ENCODE data around the gene LAMC3. TPM values are rescaled to one million over a fixed set of nuclear protein-coding genes. Genes with fewer than 3 reads are reported as not detected.

LAMC3 gene
- total and polyA plus RNA-seq, 9 of the 15 experiments (the other 6 are each of a cell fraction or from before 2014, with no cell fraction given) = 0.10 TPM; not detected in 8

DNA sequence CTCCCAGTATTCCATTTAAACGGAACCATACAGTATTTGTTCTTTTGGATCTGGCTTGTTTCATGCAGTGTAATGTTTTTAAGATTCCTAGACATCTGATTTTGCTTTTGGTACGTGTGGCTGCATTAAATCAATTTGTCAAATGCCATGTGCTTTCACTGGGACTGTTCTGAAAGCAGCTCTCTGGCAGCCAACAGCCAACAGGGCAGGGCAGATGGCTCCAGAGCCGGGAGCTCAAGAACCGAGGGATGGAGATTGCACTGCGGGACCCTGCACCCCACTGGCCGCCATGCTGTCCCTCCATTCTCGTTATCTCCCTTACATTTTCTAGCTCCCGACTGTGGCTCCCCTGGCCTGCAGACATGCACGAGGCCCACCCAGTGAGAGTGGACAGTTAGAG, 54.0 kb downstream of the LAMC3 start:
- H2AFZ ChIP-seq (ENCODE audit: low read depth, low read length) = no peak overlapping the region
- FAIRE-seq = no peak

More for the DNA sequence above, 54.0 kb downstream of the LAMC3 start:
- in situ Hi-C loops (cut with MboI) = no loop called here
- no peak overlapping the region for H3K4me2 ChIP-seq (ENCODE audit: insufficient read depth, low read length)
- H3K9me3 ChIP-seq (replicated peaks; ENCODE audit: control insufficient read depth, insufficient read depth, low read depth, low read length) = no peaks in the 10 kb centered on the region
- H3K27ac ChIP-seq (ENCODE audit: extremely low read depth, low read depth, low read length) = no peak overlapping the region
- H4K20me1 ChIP-seq (replicated peaks; ENCODE audit: control insufficient read depth, insufficient read depth, low read length) = peaks cover 45% of the 10 kb centered on the region
- no peak overlapping the region for H3K4me3 ChIP-seq
- POLR2A ChIA-PET = interaction anchor here (0.6 to 99.3 kb wide), 8 partner anchors 6 to 217 kb away, joined by 3 to 3336 read pairs (median 4); partner anchors contain the start of genes AIF1L and NUP214
- 2% methylated on average over 9 of the region's 9 CpGs for WGBS (ENCODE audit: insufficient coverage, low coverage, missing lambda C conversion rate)
- H3K9me1 ChIP-seq (ENCODE audit: control insufficient read depth, insufficient read depth, low read length) = peaks cover 3% of the 10 kb centered on the region
- no TSS peak for BruUV-seq (replicated peaks)
- H3K27me3 ChIP-seq (ENCODE audit: control insufficient read depth in 2 of 2, insufficient read depth in 2 of 2, low read length in 2 of 2) = peaks cover 71 to 86% of the 10 kb centered on the region in 2 experiments
- ATAC-seq = peak; percentile 0
- H3K9ac ChIP-seq (ENCODE audit: insufficient read depth in 1 of 2, low read depth in 2 of 2, low read length in 2 of 2) = peak overlapping the region in 1 of 2 experiments; percentile 11; a peak in 2 of 4 replicates
- H3K4me1 ChIP-seq (replicated peaks in 1 of 2; ENCODE audit: control insufficient read depth in 2 of 2, insufficient read depth in 2 of 2, low read length in 2 of 2) = peaks cover 0 to 28% of the 10 kb centered on the region in 2 experiments; a peak in 2 of 5 replicates
- no peaks in the 10 kb centered on the region for H3K36me3 ChIP-seq (ENCODE audit: control insufficient read depth, insufficient read depth, low read length)
- CTCF ChIA-PET (ENCODE audit: low intra/inter-chr PET ratio) = interaction anchor here (1.0 kb wide), 1 partner anchor 8 kb away, joined by 3 read pairs; no protein-coding TSS in a partner anchor
- H3K79me2 ChIP-seq (ENCODE audit: control insufficient read depth, insufficient read depth, low read length) = no peaks in the 10 kb centered on the region
- intact Hi-C loops (cut with micrococcal nuclease) = no loop called here
- TF ChIP-seq, protein P1, sequence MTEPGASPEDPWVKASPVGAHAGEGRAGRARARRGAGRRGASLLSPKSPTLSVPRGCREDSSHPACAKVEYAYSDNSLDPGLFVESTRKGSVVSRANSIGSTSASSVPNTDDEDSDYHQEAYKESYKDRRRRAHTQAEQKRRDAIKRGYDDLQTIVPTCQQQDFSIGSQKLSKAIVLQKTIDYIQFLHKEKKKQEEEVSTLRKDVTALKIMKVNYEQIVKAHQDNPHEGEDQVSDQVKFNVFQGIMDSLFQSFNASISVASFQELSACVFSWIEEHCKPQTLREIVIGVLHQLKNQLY (CRISPR knock-in tag; conservative IDR thresholded peaks at IDR 0.05) = 0 out of 4 replicates have a peak, but pooled peaks of 1 of the 2 experiments have one; percentile 14
- TF ChIP-seq, protein P2, sequence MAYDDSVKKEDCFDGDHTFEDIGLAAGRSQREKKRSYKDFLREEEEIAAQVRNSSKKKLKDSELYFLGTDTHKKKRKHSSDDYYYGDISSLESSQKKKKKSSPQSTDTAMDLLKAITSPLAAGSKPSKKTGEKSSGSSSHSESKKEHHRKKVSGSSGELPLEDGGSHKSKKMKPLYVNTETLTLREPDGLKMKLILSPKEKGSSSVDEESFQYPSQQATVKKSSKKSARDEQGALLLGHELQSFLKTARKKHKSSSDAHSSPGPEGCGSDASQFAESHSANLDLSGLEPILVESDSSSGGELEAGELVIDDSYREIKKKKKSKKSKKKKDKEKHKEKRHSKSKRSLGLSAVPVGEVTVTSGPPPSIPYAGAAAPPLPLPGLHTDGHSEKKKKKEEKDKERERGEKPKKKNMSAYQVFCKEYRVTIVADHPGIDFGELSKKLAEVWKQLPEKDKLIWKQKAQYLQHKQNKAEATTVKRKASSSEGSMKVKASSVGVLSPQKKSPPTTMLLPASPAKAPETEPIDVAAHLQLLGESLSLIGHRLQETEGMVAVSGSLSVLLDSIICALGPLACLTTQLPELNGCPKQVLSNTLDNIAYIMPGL (CRISPR knock-in tag; IDR thresholded peaks at IDR 0.05) = peak; percentile 16; the same call in 1 of the 2 replicates
- TF ChIP-seq, protein P3, sequence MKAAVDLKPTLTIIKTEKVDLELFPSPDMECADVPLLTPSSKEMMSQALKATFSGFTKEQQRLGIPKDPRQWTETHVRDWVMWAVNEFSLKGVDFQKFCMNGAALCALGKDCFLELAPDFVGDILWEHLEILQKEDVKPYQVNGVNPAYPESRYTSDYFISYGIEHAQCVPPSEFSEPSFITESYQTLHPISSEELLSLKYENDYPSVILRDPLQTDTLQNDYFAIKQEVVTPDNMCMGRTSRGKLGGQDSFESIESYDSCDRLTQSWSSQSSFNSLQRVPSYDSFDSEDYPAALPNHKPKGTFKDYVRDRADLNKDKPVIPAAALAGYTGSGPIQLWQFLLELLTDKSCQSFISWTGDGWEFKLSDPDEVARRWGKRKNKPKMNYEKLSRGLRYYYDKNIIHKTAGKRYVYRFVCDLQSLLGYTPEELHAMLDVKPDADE (conservative IDR thresholded peaks at IDR 0.05; ENCODE audit: control insufficient read depth, low read depth, low read length) = no peak
- DNase-seq (ENCODE audit: extremely low read depth in 1 of 4, low spot score in 3 of 4) = no peak

Measured in K562 (cell line).